Central memory CD8-positive, alpha-beta T cell (primary cell): Measurements from ENCODE around the gene BIN1.

ENCODE experiments used
- ATAC-seq: fragments of 150-1000 bp; cut with Tn5 transposase; replicated peaks from 2 replicates; pipeline ENCODE4 v1.10.0; 2022; ENCODE audit warnings: mild to moderate bottlenecking, moderate FRiP score, moderate number of reproducible peaks; ENCODE audit not compliant: poor library complexity, severe bottlenecking; ENCODE audit errors: extremely low read depth
- DNase-seq, 2 donors: peaks; one replicate each; pipeline ENCODE4 v3.0.0; 2021; ENCODE audit warnings: low spot score in 2 of 2
- H3K27ac Mint-ChIP-seq: one replicate; pipeline ENCODE4 v1.8.0; 2022; ENCODE audit warnings: low read depth, mild to moderate bottlenecking, moderate library complexity, mixed read lengths
- H3K27me3 Mint-ChIP-seq: one replicate; pipeline ENCODE4 v1.8.0; 2022; ENCODE audit warnings: mixed read lengths
- H3K36me3 Mint-ChIP-seq: one replicate; pipeline ENCODE4 v1.8.0; 2022; ENCODE audit warnings: mild to moderate bottlenecking, moderate library complexity, mixed read lengths; ENCODE audit not compliant: insufficient read depth
- H3K4me1 Mint-ChIP-seq: one replicate; pipeline ENCODE4 v1.8.0; 2022; ENCODE audit warnings: mixed read lengths
- H3K4me3 Mint-ChIP-seq: one replicate; pipeline ENCODE4 v1.8.0; 2022; ENCODE audit warnings: mild to moderate bottlenecking, moderate library complexity, mixed read lengths
- H3K9me3 Mint-ChIP-seq: one replicate; pipeline ENCODE4 v1.8.0; 2022; ENCODE audit warnings: mixed read lengths

BIN1 gene

DNA sequence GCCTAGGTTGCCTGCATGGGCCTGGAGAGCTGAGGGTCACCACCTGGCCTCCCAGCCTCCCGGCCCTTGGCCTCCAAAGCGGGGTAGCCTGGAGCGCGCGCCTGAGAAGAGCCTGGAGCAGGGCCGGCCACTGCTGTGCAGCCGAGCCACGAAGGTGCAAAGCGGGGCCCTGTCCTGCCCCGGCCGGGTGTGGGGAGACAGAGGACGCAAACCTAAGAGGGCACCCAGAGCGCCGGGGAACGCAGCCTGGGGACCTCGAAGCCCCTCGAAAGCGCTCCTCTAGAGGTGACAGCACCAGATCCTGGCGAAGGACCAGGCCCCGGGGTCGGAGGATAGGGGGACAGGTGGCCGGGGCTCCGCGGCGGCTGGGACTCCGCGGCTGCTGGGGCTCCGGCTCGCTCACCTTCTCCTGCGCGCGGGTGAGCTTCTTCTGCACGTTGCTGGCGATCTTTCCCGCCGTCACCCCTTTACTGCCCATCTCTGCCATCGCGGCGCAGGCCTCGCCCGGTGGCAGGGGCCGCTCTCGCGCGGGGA, 430 bp downstream of the BIN1 start:
- DNase-seq (no peak), ATAC-seq (peak; percentile 27)
- Mint-ChIP-seq H3K4me3 (peak overlapping the region; percentile 88), H3K9me3 (no peaks in the 10 kb centered on the region), H3K36me3 (no peaks in the 10 kb centered on the region), H3K27ac (no peak overlapping the region), H3K27me3 (no peaks in the 10 kb centered on the region), H3K4me1 (peaks cover 4% of the 10 kb centered on the region)

DNA sequence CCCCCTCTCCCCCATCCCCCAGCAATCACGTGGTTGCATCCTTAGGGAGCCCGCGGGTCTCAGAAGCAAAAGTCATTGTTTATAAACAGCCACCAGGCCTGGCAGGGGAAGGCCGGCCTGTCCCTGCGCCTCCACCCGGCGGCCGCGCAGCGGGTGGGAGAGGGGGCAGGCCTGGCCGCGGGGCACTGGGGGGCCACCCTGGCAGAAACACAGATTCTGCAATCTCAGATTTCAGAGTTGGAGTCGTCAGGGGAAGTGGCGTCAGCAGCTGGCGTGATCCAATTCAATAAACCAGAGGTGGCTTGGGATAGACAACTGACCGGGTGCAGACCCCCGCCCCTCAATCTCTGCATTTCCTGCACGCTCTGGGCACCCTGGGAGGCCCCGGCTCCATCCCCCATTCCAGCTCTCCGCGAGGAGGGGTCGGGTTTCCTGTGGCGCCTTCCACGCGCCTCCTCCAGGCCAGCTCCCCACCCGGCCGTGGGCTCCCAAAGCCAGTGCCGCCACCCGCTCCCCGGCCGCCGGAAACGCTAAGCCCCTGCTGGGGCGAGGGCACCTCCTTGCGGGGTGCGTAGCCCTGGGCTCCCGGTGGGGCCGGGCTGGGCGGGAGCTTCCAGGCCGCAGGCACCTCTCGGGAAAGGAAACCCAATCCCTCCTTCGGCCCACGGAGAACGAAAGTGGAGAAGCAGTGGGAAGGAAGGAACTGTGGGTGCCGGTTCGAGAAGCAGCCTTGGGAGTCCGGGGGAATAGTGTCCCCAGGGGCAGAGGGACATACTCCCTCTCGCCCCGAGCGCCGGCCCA, 1.1 kb downstream of the BIN1 start:
- no peak overlapping the region for H3K27ac Mint-ChIP-seq
- no peak for DNase-seq
- peaks cover 8% of the 10 kb centered on the region for H3K4me1 Mint-ChIP-seq
- ATAC-seq: no peak
- no peaks in the 10 kb centered on the region for H3K27me3 Mint-ChIP-seq
- no peaks in the 10 kb centered on the region for H3K9me3 Mint-ChIP-seq
- peak overlapping the region; percentile 88 for H3K4me3 Mint-ChIP-seq
- H3K36me3 Mint-ChIP-seq: no peaks in the 10 kb centered on the region

DNA sequence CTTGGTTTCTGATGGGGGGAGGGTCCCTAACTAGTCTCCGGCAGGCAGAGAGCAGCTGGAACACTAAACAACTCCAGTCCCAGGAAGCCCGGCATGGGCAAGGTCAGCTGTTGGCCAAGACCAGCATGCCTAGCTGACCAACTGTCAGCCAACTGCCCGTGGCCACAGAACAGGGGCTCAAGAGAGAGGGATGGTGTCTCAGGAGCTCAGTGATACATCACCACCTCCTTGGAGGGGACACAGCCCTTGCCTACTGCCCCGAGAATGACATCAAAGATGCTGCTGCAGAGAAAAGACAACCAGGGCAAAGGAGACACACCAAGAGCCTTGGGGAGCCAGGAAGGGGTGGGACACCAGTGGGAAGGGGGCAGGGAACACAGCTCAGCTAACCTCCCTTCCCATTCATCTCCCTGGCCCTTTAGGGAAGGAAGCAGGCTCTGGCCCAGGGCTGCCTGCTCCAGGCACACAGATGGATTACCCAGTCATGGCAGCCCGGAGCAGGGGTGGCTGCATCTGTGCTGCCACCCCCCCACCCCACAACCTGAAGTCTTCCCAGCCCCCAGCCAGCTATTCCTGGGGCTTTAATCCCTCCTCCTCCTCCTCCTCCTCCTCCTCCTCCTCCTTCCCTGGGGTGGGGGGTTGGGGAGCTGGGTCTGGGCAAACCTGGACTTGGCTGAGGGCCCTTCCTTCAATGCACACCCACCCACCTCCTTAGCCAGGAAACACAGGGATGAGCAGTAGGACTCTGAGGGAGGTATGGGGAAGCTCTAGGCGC, 1.9 kb downstream of the BIN1 start:
- Mint-ChIP-seq H3K27ac (no peak overlapping the region), H3K9me3 (no peaks in the 10 kb centered on the region), H3K36me3 (no peaks in the 10 kb centered on the region), H3K4me1 (peaks cover 8% of the 10 kb centered on the region), H3K27me3 (no peaks in the 10 kb centered on the region), H3K4me3 (peak overlapping the region; percentile 64)
- ATAC-seq (no peak), DNase-seq (no peak)

DNA sequence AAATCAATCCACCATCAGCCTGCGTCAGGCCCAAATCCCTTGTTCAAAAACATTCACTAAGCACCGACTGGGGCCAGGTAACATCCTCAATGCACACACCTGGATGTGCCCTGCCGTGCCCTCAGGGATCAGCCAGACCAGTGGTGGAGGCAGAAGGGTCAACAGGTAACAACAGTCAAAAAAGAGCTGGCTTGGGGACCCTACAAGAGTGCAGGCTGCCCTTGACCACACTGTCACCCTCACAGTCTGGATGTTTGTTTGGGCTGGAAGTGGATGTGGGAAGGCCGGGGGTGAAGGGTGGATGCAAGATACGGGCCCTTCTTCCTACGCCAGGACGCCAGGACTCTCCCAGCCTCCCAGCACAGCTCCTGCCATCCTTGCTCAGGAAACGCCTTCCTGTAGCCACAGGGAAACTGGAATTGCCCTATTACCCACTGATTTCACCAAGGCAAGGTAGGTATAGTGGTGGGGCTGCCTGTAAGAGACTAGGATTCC, 2.7 kb downstream of the BIN1 start:
- no peak for ATAC-seq
- peaks cover under 1% of the 10 kb centered on the region for H3K36me3 Mint-ChIP-seq
- H3K27ac Mint-ChIP-seq: no peak overlapping the region
- H3K9me3 Mint-ChIP-seq: no peaks in the 10 kb centered on the region
- no peaks in the 10 kb centered on the region for H3K27me3 Mint-ChIP-seq
- peak overlapping the region; percentile 64 for H3K4me3 Mint-ChIP-seq
- peaks cover 8% of the 10 kb centered on the region for H3K4me1 Mint-ChIP-seq
- no peak for DNase-seq

DNA sequence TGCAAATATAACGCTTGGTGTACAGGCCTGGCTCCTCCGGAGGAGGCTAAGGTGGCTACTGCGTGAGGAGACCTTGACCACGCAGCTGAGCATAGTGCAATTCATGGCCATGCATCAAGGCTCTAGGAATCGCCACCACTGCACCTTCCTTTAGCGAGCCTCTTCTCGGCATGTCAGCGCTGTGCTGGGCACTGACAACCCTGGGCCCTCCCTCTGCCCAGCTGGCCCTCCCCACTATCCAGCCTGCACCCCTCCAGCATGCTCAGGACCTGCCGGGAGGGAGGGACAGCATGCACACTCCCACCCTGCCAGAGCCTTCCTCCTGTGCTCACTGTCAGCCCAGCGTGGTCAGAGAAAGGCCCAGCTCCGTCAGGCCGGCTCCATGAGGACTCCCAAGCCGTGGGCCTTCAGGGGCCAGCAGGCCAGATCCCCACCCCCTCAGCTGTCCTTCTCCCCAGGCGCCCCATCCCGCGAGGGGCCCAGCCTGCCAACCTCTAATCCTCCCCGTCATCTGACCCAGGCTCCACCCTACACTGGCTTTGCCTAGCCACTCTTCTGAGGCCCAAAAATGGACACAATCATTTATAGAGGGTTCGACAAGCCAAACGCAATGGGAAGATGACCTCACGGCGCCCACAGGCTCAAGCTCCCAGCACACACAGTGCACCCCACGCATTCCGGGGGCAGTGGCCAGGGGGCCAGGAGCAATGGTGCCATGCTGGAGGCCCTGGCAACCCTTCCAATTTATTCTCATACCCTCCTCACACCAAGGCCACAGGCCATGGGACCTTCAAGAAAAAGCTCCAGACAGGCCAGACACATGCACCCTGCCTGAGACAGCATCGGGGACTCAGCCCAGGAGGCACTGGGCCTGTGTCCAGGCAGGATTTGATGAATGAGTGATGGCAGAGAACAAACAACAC, 3.5 kb downstream of the BIN1 start:
- Mint-ChIP-seq H3K4me3 (no peak overlapping the region), H3K27me3 (no peaks in the 10 kb centered on the region), H3K9me3 (no peaks in the 10 kb centered on the region), H3K4me1 (peaks cover 8% of the 10 kb centered on the region), H3K36me3 (peaks cover 1% of the 10 kb centered on the region), H3K27ac (no peak overlapping the region)
- DNase-seq (no peak), ATAC-seq (no peak)

DNA sequence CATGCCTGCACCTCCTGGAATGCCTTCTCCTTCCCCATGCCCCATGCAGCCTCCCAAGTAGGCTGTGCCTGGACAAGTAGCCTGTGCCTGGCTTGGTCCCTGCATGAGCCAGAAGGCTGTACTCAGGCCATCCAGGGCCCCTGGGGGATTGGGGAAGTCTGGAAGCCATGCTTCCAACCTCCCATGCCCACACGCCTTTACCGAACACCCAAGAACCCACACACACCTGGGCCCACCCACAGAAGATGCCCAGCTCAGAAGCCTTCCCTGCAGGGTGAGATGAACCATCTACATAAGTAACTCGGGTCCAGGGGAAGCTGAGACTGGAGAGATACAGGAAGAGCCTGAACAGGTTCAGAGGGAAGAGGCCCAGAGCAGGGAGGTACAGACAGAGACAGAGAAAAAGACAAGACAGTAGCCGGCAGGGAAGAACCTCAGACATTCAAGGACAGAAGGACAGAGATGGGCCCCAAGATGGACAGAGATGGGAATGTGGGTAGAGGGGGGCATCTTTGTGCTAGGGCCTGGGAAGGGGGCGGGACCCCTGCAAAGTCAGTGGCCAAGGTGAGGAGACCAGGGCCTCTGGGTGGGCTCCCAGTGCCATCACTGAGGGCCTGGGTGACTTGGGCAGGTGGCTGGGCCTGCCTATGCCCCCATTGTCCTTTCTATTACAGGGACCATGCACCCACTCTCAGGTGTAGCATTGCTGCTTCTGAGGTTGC, 4.3 kb downstream of the BIN1 start:
- no peaks in the 10 kb centered on the region for H3K9me3 Mint-ChIP-seq
- peaks cover 8% of the 10 kb centered on the region for H3K4me1 Mint-ChIP-seq
- H3K36me3 Mint-ChIP-seq: peaks cover 1% of the 10 kb centered on the region
- ATAC-seq: no peak
- no peak overlapping the region for H3K27ac Mint-ChIP-seq
- no peak for DNase-seq
- H3K4me3 Mint-ChIP-seq: no peak overlapping the region
- H3K27me3 Mint-ChIP-seq: no peaks in the 10 kb centered on the region

DNA sequence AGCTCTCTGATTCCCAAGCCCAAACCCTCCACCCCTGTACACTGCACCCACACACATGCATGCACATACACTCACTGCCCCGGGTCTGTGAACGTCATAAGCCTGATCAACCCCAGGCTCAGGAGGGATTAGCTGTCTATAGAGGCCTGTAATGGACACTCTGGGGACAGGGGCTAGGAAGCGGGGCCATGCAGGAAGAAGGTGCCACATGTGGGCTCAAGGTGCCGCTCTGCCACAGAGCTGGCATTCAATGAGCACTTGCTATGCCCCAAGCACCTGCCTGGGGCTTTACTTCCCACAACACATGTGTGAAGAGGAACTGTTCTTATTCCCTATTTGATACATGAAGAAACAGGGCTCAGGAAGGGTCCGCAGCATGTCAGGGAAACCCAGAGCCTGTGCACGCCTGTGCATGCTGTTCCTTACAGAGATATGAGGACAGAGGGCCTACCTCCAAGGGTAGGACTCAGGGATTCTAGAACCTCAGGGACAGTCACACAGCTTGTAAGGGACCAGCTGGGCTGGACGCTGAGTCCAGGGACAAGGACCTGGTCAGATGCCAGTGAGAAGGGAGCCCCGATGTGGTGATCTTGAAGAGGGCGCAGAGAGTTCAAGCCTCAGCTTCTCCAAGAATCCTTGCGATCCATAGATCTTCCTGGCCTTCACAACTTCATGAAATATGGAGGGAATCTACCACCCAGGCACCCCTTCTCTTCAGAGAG, 5.0 kb downstream of the BIN1 start:
- ATAC-seq (no peak), DNase-seq (no peak)
- no peak overlapping the region for H3K4me3 Mint-ChIP-seq
- no peak overlapping the region for H3K27ac Mint-ChIP-seq
- H3K27me3 Mint-ChIP-seq: no peaks in the 10 kb centered on the region
- H3K4me1 Mint-ChIP-seq: peaks cover 8% of the 10 kb centered on the region
- H3K36me3 Mint-ChIP-seq: peaks cover 1% of the 10 kb centered on the region
- no peaks in the 10 kb centered on the region for H3K9me3 Mint-ChIP-seq

DNA sequence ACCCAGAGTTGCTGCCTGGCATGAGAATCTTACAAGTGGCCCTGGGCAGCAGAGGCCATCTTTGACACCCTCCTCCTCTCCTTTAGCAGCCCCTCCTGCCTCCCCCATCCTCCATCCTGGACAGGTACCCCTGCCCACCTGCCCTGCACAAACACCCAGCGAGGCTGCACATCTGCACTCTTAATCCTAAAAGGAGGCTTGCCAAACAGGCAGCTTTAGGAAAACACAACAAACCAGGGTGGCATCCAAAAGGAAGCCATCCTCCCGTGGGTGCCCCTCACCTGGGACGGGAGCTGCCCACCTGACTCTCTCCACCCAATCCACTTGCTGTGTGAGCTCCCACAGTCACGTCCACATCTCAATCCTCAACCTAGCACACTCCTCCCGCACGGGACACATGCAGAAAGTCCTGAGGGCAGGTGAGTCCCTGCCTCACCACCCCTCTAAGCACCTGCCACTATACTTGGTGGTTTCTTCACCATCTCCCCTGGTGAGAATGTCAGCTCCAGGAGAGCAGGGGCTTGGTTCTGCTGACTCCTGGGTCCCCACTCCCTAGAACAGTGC, 5.8 kb downstream of the BIN1 start:
- no peak overlapping the region for H3K27ac Mint-ChIP-seq
- no peaks in the 10 kb centered on the region for H3K27me3 Mint-ChIP-seq
- peaks cover 8% of the 10 kb centered on the region for H3K4me1 Mint-ChIP-seq
- H3K4me3 Mint-ChIP-seq: no peak overlapping the region
- ATAC-seq (no peak), DNase-seq (no peak)
- H3K36me3 Mint-ChIP-seq: peaks cover 1% of the 10 kb centered on the region
- no peaks in the 10 kb centered on the region for H3K9me3 Mint-ChIP-seq

DNA sequence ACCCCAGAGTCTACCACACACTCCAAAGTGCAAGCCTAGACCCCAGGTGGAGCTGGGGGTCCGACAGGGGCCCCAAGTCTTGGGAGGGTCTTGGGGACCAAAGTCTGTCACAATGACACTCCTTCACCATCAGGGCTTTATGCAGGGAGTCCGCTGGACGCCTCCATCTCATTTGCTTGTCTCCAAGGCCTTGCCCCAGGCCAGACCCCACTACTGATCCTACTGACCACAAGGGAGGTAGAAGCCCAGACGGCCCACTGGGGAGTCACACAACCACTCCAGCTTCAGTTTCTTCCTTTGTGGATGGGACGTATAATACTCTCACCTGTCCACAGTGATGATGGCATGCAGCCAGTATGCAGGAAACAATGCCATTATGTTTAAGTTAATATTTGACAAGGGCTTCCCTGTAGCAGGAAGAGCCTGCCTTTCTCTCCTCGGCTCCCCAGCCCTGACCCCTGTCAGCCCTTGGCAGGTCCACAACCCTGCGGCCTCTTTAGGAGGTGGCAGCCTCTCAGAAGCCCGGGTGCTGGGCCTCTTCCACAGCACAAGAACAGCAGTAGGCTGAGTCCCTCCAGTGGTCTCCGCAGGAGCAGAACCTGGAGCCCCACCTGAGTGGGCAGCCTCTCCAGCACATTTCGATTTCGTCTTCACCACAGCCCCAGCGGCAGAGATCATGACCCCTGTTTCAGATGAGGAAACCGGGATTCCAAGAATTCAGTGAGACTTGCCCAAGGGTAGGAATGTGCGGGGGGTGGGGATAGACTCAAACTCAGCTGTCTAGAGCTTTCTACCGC, 6.5 kb downstream of the BIN1 start:
- H3K4me1 Mint-ChIP-seq: peaks cover 8% of the 10 kb centered on the region
- DNase-seq (no peak), ATAC-seq (no peak)
- H3K9me3 Mint-ChIP-seq: no peaks in the 10 kb centered on the region
- H3K27me3 Mint-ChIP-seq: no peaks in the 10 kb centered on the region
- peaks cover 1% of the 10 kb centered on the region for H3K36me3 Mint-ChIP-seq
- no peak overlapping the region for H3K27ac Mint-ChIP-seq
- H3K4me3 Mint-ChIP-seq: no peak overlapping the region

DNA sequence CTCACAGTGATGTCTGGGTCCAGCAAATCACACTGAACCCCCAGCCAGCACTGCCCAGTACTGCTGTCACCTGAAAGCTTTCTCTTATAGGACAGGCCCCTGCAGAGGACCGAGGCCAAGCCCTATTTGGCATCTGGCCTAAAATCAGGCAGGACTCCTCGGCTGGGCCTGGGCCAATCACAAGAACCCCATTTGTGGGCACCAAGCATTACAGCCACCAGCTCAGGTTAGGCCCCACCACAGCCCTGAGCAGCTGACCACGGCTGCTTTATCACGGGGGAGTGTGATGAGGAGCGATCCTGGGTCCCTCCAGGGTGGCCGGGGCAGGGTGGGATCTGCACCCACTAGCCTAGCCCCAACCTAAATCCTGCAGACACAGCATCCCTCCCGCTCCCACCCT, 8.2 kb downstream of the BIN1 start:
- no peaks in the 10 kb centered on the region for H3K27me3 Mint-ChIP-seq
- H3K36me3 Mint-ChIP-seq: peaks cover 4% of the 10 kb centered on the region
- no peak overlapping the region for H3K4me3 Mint-ChIP-seq
- H3K27ac Mint-ChIP-seq: no peak overlapping the region
- DNase-seq (no peak), ATAC-seq (no peak)
- H3K9me3 Mint-ChIP-seq: no peaks in the 10 kb centered on the region
- peaks cover 8% of the 10 kb centered on the region for H3K4me1 Mint-ChIP-seq
